Activated CD4-positive, alpha-beta T cell treated with anti-CD3 and anti-CD28 coated beads for 1 hour (primary cell): ENCODE results near the gene STRA8.

ENCODE experiments used
- DNase-seq: peaks from one replicate; pipeline ENCODE4 v3.0.0-alpha.2; 2020

Gene STRA8

DNA sequence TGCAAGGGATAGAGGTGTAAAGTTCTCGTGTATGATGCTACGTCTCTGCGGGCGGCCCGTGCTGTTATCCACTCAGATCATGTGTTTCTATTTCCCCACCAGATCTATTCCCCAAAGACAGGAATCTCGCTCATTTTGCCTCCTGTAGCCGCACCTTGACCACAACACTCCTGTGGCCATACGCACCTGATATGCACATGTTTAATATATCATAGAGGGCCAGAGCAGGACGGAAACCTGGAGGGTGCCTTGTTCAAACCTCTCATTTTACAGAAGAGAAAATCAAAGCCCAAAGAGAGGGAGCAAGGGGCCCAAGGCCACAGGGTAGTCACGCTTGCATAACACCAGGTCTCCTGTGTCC lies 37.6 kb downstream of the STRA8 start:
- DNase-seq, result no peak

DNA sequence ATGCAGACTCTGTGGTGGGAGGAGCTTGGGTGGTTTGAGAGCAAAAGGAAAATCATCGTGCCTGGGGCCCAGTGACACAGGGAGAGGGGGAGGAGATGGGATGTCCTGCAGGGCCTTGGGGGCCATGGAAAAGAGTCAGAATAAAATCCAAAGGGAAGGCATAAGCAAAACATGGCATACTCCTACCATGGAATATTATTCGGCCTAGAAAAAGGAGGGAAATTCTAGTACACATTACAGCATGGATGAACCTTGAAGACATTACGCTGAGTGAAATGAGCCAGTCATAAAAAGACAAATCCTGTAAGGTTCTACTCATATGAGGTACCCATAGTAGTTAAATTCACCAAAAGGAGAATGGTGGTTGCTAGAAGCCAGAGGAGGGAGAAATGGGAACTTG lies 38.7 kb downstream of the STRA8 start:
- no peak for DNase-seq

DNA sequence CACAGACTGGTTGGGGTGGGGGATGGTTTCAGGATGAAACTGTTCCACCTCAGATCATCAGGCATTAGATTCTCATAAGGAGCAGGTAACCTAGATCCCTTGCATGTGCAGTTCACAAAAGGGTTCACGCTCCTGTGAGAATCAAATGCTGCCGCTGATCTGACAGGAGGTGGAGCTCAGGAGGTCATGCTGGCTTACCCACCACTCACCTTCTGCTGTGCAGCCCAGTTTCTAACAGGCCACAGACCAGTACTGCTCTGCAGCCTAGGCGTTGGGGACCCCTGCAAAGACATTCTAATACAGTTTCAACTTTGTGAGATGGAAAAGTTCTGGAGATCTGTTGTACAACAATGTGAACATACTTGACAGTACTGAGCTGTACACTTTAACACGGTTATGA lies 39.9 kb downstream of the STRA8 start:
- no peak for DNase-seq

DNA sequence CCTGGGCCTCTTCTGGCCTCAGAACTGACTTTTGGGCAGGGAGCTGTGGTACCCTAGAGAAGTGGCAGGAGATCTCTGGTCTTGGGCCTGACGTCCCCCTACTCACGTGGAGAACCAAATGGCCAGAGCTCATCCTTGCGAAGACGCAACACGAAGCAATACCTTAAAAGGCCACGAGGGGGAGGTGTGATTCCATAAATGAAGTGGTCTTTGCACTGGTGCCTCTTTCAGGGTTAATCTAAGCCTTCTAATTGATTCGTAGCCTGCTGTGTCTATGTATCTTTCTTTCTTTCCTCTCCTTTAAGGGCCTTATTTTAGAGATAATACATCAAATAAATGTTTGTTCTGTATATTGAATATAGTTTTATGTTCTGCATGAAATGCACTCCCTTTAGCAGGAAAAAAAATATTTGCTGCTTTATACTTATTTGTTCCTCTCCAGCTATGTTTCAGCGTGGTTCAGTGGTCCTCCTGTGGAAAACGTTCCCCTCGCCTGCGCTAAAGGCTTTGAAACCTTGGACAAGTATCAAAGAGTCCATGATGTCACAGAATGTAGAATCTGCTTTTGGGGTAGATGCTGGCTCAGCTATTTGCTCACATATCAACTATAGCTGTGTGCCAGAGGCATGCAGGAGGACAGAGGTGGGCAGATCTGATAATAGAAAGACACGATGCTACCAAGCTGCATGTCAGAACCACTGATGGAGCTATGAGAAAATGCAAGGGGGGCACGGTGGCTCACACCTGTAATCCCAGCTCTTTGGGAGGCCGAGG lies 41.0 kb downstream of the STRA8 start:
- peak; percentile 38 for DNase-seq

DNA sequence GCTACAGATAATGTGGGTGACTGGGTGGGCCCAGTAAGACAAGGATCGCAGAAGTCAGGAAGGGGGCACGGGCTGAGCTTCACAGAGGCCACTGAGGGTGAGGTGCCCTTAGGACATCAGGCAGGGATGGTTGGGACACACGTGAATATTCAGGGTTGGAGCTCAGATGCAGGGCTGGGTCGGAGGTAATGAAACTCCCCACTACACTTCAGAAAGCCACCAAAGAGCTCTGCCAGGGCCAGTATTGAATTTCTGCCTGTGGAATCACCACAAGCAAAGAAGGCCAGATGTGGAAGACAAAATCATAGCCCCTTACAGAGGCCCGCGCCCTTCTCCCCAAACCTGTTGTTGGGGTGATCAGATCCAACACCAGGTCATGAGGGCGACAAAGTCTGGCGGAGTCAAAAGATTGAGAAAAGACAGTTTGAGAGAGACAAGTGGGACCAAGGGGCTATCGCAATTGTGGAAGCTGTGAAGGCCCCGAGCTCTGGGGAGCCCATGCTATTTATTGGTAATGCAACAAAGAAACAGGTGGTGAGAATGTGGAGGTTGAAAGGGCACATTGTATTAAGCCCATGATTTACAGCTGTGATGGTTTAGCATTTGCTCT lies 42.4 kb downstream of the STRA8 start:
- DNase-seq, result no peak

DNA sequence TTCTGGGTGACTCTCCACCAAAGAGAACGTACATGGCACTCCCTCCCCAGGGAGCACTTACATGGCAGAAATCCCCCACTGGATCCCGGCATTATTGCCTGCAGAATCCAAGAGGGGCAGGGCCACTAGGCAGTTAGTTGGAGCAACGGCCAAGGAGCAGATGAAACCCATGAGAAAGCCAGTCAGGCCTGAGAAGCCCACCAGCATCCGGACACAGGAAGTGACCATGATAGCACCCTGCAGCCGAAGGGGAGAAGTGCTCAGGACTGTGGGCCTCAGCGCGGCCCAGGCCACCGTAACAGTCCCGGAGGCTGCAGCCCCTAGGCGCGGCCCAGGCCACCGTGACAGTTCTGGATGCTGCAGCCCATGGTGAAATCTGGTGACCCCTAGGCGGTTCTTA lies 43.5 kb downstream of the STRA8 start:
- no peak for DNase-seq

DNA sequence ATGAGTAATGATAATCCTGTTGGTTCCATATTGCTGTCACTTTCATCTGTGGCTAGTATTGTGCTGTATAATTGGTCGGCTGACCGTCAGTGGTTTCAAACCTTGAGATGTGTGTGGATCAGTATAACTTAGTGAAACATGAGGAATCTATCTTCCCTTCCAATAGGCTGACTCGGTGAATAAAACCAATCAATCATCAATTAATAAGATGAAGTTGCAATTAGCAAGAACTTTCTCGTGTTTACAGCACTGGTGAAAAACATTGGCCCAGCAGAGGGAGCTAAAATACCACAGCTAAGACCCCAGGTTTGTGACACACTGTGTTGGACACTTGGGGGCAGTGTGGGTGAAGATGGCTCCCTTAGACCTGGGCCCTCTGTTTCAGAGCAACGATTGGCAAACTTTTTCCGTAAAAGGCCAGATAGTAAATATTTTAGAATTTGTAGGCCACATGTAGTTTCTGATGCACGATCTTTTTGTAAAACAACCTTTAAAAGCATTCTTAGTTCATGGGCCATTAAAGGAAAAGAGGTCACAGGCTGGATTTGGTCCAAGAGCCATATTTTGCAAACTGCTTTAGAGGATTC lies 47.8 kb downstream of the STRA8 start:
- peak; percentile 56 for DNase-seq

DNA sequence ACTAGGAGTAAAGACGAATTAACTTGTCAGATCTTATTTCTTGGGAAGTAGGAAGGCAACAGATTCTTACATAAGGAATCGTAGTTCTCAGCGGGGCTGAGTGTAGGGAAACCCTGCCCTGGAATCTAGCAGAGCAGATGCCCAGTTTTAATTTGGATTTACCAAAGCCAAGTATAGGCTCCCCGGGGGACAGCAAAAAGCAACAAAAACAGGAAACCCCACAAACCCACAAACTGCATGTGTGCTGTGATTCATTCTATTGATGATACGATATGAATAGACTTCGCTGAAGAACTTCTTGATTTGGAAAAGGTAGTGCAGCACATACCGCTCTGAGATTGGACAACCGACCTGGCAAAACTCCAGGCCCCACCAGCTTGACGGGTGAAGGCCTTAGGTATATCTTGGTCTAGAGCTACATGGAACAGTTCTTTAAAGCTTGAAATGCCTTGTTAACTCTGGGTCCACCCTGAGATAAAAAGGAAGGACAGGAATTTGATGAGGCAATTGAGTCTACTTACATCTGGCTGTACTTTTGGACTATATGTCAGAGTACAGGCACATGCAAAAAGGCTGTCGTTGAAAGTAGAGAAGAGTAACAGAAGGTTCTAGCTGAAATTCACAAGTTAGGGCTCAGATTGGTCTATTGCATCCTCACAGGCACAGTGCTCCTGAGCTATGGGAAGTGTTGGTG lies 49.1 kb downstream of the STRA8 start:
- no peak for DNase-seq

DNA sequence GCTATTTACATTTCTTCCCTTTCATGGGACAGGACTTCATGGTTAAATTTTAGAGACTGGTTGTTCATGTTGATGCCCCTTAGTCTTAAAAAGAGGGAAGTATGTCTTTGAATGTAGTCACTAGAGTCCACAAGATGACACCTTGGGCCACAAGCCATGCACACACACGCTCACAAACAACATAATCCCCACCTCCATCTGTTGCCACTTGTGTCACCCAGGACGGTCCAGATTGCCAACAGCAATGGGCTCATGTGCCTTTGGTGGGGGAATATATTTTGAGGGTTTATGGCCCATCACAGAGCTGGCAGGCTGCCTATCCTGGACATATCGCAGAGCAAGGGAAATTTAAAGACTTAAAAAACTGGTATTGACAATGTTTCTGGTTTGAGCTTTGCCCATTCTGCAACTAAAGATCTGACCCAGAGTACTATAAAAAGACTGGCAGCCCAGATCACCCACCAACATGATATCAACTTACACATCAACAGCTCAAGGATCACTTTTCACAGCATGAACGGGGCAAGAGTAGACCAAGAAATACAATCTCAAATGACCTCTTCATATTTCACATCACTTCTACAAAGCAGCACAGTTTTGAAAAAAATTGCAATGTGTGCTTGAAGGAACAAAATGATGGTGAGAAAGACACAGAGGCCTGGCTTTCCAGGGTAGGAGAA lies 50.5 kb downstream of the STRA8 start:
- DNase-seq, result no peak

DNA sequence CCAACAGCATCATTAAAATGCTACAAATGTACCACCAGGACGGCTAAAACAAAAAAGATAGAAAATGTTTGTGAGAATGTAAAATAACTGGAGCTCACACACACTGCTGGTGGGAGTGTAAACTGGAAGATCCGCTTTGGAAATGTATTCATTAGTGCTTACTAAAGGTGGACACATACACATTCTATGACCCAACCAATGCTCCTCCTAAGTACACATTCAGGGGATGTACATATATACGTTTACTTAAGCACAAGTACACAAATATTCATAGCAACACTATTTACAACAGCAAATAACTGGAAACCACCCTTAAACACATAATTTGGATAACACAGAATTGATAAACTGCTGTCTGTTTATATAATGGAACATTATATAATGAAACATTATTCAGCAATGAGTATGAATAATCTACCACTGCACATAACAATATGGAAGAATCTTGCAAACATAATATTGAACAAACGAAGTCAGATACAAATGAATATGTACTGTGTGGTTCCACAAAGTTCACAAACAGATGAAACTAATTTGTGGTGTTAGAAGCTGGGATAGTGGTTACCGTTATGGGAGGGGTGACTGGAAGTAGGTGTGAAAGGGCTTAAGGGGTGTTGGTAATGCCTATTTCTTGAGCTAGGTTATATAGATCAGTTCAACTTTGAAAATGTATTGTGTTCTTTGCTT lies 52.1 kb downstream of the STRA8 start:
- no peak for DNase-seq

DNA sequence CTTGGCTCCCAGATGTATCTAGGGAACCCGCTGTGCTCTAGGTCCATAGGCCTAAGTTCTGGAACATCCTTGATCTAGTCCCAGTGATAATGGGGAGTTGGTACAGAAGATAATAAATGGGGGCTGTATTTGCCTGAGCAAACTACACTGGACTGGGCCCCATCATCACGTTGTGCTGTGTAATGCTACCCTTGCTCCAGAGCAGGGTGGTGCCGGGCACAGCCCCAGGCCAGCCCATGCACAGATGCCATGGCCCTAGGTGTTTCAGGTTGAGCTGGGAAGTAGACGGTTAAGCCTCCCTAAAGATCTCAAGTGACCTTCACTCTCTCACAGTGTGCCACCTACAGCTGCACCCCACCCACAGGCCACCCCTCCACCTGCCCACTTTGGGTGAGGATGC lies 53.2 kb downstream of the STRA8 start:
- DNase-seq, result no peak

DNA sequence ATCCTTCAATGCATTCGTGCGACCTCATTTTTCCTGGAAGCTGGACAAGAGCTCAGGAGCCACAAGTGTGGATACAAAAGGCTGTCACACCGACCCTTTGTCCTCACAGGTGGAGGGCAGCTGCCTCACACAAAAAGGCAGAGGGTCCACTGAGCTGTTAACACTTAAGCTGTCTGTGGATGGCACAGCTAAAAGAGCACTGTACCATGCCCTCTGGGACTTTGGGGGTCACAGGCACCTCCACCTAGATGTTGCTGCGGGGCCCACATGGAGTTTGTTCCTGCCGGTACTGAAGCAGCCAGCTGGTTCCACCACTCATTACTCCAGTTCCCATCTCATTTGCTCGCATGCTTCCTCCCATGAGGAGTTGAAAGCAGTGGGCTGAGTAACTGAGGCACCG lies 57.0 kb downstream of the STRA8 start:
- no peak for DNase-seq

DNA sequence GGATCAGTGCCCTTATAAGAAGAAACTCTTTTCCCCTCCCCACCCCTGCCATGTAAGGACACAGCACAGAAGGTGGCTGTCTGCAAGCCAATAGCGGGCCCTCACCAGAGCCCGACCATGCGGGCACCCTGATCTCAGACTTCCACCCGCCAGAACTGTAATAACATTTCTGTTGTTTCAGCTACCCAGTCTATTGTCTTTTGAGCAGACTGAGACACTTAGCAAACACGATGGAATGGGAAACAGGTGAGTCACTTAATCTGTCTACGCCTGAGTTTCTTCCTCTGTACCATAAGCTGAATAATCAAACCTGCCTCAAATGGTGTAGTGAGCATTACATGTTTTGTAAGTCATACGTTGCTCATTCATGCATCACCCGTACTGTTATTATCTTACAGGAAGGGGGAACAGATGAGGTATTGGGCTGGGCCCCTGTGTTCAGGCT lies 58.2 kb downstream of the STRA8 start:
- DNase-seq, result no peak

DNA sequence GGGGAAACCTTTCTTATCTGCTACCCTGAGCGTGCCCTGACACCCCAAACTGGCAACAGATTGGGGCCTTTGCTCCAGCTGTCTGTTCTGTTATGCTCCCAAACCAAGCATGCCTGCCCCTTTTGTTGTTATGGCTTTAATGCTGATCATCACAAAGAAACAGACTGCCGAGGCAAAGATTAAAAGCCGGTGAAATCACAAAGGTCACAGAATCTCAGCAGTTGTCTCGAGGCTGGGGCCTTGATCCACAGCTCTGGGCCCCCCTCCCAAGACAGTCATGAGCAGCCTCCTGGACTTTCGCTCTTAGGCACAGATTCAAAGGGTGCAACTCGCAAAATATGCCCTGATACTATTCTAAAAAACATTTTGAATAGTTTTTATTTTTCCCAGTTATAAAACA lies 65.6 kb downstream of the STRA8 start:
- no peak for DNase-seq

DNA sequence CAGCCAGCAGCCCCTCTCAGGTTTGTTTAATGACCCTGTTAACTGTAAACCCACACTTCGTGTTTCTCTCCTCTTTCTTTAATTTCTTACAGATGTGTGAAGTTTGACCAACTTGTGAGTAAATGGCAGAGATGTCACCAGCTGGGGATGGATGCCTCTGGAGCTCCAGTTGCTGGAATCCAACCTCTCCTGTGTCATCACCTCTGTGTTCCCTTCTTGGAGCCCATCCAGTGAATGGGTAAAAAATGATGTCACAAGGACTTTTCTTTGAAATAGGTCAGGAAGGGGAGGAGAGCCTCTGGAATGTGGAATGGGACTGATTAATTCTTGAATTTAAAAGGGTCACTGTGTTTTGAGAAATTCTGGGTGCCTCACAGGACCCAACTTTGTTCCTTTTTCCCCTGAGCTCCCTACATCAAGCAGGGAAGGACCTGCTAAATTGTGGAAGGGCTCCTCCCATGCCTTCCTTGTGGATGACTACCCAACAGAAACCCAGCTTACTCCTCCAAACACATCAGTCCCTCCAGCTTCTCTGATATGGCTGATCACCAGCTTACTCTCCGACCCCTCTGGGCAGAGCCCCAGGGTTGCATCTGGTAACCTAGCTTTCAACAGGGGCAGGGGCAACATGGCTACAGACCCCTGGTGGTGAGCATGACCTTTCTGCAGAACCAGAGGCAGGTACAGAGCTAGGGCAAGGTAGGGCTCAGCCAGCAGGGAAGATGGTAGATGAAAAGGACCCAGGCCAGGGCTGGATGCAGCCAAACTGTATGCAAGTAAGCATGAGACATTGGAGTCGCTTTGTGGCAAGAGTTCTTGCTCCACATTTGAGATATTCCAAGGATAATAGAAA lies 67.5 kb downstream of the STRA8 start:
- DNase-seq, result no peak
